GM19467 (cell line): ENCODE results near the gene CDK1.
"Not testable (repeated sequence)": the region's sequence is repeated elsewhere in the genome, so short reads cannot be mapped to it uniquely, and the experiment has no call there.

Source experiments
- ATAC-seq: cut with Tn5 transposase; IDR thresholded peaks from one replicate; pipeline ENCODE4 v1.9.1; 2021; ENCODE audit warnings: mild to moderate bottlenecking, moderate library complexity; ENCODE audit not compliant: unreplicated experiment

CDK1 gene

GRCh38 chr10:60810437-60811182 is 32.3 kb downstream of the CDK1 start:
- ATAC-seq: no peak

DNA sequence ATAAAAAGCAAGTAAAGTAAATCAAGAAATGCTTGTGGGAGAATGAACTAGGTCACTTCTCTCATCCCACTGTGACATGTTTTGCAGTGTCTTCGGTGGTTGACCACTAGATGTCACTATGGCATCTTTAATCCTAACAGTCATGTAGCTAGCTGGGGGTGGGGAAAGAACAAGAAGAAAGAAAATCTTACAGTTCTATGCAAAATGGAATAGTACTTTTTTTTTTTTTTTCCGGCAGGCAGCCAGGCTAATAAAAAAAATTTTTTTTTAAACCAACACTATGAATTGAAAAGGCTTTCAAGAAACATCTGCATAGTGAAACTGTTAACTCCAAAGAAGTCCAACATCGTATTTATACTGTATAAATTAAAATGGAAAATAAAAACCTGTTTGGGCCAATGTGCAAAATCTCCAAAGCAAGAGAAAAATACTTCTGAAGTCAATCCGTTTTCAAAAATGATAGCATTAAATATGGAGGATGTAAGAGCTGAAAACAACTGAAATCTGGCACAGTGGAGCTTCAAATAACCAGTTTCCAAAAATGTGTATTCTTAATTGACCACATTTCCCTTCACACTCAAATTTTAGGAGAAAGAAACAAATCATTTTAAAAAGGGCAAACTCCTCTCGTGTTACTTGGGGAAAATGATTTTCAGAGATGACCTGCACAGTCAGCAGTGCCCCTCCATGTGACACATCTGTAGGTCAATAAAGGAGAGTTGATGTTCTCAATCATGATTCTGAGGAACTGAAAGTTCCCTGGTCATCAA is 38.5 kb downstream of the CDK1 start:
- peak; percentile 72 for ATAC-seq

- no peak for ATAC-seq
These were observed 39.1 kb downstream of the CDK1 start for GRCh38 chr10:60817398-60817805.

DNA sequence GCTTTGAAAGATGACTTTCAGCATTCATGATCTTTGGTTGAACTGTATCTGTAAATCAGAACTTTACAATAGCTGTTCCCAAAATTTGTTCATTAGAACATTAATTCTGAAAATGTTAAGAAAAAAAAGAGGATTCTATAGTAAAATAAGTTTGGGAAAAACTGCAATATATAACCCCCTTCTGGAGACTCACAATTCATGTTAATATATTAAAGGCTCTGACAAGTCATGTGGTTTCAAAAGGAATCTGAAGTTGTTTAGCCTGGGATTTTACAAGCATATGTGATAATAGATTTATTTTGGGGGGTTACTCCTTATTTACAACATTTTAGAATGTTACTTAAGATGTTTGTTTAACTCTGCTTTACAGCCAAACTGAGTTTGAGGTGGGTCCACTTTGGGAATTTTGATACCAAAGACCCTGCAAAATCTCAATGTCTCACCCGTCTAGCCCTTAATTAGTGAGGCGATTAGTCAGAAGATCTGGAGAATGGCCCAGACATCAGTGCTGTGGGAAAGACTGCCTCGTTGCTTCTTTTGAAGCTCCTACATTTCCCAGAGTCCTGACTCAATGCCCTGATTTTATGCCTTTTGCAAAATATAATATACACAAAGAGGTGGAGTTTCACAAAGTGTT is 40.0 kb downstream of the CDK1 start:
- no peak for ATAC-seq

- no peak for ATAC-seq
These were observed 41.0 kb downstream of the CDK1 start for GRCh38 chr10:60819271-60819670.

DNA sequence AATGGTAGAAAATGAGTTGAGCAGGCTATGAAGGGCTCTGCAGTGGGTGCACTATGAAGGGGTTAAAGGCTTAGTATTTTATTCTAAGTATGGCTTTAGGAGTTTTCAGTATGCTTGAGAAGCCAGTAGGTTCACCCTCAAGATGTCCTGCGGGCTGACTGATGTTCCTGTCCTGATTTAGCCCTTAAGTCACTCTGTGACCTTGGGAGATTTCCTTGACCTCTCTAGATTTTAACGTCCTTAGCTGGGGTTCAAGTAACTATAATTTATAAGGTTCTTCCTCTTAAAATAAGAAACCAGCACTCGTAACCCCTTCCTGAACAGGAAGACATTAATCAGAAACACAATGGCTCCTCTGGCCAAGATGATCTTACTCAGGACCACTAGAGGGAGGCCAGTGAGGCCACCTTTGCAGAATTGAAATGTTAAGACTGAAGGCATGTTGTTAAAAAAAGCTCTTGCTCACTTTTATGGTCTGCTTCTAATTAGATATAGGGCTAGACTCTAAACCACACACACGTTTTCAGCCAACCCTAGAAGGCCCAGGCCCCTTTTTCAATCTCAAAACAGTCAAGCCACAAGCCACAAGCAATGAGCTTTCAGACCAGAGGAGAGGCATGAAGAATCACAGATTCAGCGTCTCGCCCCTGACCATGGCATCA is 41.9 kb downstream of the CDK1 start:
- ATAC-seq: no peak

GRCh38 chr10:60821656-60822055 is 43.4 kb downstream of the CDK1 start:
- ATAC-seq: no peak

- no peak for ATAC-seq
These were observed 44.5 kb downstream of the CDK1 start for GRCh38 chr10:60822809-60823208.

- ATAC-seq: no peak
These were observed 45.0 kb downstream of the CDK1 start for GRCh38 chr10:60823324-60823723.

DNA sequence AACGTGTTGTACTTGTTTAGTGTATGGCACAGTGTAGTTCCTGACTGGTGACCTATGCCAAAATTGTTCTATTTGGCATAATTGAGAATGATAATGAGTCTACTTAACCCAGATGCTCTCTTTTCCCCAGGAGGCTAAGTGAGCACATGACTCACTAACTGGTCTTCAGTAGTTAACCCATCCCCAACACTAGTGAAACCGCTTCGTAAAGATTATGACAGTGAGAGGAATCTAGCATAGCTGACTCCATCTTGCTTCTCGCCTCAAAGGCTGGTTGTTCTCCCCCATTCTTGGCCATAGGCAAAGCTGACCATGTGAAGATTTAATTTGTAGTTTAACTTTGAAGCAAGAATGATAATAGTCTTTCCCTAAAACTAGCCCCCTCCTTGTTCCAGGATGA is 47.2 kb downstream of the CDK1 start:
- ATAC-seq: no peak

GRCh38 chr10:60827791-60828488 is 49.7 kb downstream of the CDK1 start:
- ATAC-seq: no peak

DNA sequence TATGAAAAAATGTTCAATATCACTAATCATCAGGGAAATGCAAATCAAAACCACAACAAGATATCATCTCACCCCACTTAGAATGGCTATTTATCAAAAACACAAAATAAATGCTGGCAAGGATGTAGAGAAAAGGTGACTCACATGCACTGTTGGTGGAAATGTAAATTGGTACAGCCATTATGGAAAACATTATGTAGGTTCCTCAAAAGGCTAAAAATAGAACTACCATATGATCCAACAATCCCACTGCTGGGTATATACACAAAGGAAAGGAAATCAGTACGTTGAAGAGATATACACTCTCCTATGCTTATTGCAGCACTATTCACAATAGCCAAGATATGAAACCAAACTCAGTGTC is 50.2 kb downstream of the CDK1 start:
- ATAC-seq: no peak

DNA sequence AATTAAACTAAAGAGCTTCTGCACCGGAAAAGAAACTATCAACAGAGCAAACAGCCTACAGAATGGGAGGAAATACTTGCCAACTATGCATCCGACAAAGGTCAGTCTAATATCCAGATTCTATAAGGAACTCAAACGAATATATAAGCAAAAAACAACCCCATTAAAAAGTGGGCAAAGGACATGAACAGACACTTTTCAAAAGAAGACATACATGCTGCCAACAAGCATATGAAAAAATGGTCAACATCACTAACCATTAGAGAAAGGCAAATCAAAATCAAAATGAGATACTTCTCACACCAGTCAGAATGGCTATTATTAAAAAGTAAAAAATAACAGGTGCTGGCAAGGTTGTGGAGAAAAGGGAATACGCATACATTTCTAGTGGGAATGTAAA is 53.9 kb downstream of the CDK1 start:
- ATAC-seq: not testable (repeated sequence)

- no peak for ATAC-seq
These were observed 56.1 kb downstream of the CDK1 start for GRCh38 chr10:60834401-60834800.

DNA sequence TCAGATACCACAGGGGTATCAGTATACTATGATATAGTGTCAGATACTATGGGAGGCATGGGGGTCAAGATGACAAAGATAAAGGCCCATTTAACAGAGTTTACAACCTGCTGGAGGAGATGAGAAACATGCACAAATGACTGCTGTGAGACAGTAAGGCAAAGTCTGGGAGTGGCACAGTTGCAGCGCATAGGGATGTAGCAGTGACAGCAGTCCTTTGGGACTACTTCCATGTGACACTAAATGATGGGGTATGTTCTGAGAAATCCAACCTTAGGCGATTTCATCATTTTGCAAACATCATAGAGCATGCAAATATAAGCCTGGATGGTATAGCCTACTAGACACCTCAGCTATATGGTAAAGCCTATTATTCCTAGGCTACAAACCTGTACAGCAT is 56.8 kb downstream of the CDK1 start:
- ATAC-seq: no peak

GRCh38 chr10:60841227-60841626 is 62.9 kb downstream of the CDK1 start:
- ATAC-seq: not testable (repeated sequence)

DNA sequence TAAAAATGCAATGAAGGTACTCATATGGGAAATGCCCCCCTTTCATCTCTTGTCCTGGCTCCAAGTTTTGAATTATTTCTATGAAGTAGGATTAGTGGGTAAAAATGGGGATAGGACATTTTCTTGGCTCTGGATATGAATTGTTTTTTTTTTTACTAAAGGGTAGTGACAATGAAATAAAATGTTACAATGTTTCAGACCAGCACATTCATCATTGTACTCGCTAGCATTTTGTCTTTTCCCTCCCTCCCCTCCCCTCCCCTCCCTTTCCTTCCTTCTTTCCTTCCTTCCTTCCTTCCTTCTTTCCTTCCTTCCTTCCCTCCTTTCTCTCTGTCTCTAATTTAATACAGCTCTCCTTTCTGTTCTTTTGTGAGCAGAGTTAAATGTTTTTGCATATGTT is 64.4 kb downstream of the CDK1 start:
- no peak for ATAC-seq
